Measurements from ENCODE around the gene SHLD1.

Gene SHLD1

GRCh38 chr20:5862703-5863039 is 112.5 kb downstream of the SHLD1 start:
- no peak for FAIRE-seq

GRCh38 chr20:5863040-5863833 is 113.0 kb downstream of the SHLD1 start:
- no peak for FAIRE-seq

GRCh38 chr20:5864428-5864827 is 114.2 kb downstream of the SHLD1 start:
- FAIRE-seq: no peak

- no peak for FAIRE-seq
Measured at GRCh38 chr20:5864873-5865587, 114.8 kb downstream of the SHLD1 start.

- FAIRE-seq: no peak
Measured at GRCh38 chr20:5865604-5866003, 115.4 kb downstream of the SHLD1 start.

- FAIRE-seq: no peak
Measured at GRCh38 chr20:5870568-5870981, 120.4 kb downstream of the SHLD1 start.

- FAIRE-seq: no peak
Measured at GRCh38 chr20:5871459-5872410, 121.5 kb downstream of the SHLD1 start.

GRCh38 chr20:5877128-5877527 is 126.9 kb downstream of the SHLD1 start:
- FAIRE-seq: no peak

GRCh38 chr20:5880326-5880725 is 130.1 kb downstream of the SHLD1 start:
- no peak for FAIRE-seq

GRCh38 chr20:5881703-5882102 is 131.5 kb downstream of the SHLD1 start:
- FAIRE-seq: no peak

- FAIRE-seq: no peak
Measured at GRCh38 chr20:5882166-5882565, 132.0 kb downstream of the SHLD1 start.

GRCh38 chr20:5884465-5885335 is 134.5 kb downstream of the SHLD1 start:
- FAIRE-seq: no peak

GRCh38 chr20:5885866-5886265 is 135.7 kb downstream of the SHLD1 start:
- no peak for FAIRE-seq

GRCh38 chr20:5886788-5887187 is 136.6 kb downstream of the SHLD1 start:
- FAIRE-seq: no peak

- FAIRE-seq: no peak
Measured at GRCh38 chr20:5887386-5887785, 137.2 kb downstream of the SHLD1 start.

- FAIRE-seq: no peak
Measured at GRCh38 chr20:5888041-5888440, 137.8 kb downstream of the SHLD1 start.

GRCh38 chr20:5890773-5891441 is 140.7 kb downstream of the SHLD1 start:
- FAIRE-seq: no peak

- no peak for FAIRE-seq
Measured at GRCh38 chr20:5893052-5893451, 142.9 kb downstream of the SHLD1 start.

GRCh38 chr20:5893621-5894020 is 143.4 kb downstream of the SHLD1 start:
- FAIRE-seq: no peak

GRCh38 chr20:5895626-5896025 is 145.4 kb downstream of the SHLD1 start:
- no peak for FAIRE-seq

GRCh38 chr20:5899444-5899843 is 149.2 kb downstream of the SHLD1 start:
- no peak for FAIRE-seq

- no peak for FAIRE-seq
Measured at GRCh38 chr20:5900908-5901307, 150.7 kb downstream of the SHLD1 start.
